Left lobe of liver (tissue), 2 donors: ENCODE results near the gene RAPH1. TPM values are rescaled to one million over a fixed set of nuclear protein-coding genes. Genes with fewer than 3 reads are reported as not detected.

ENCODE experiments used
- ATAC-seq: fragments of 200-7000 bp; cut with Tn5 transposase; one replicate; pipeline ENCODE4 v1.9.1; 2020; ENCODE audit warnings: mild to moderate bottlenecking, moderate library complexity
- DNase-seq: peaks from one replicate; pipeline ENCODE4 v3.0.0-alpha.2; 2020; ENCODE audit warnings: low spot score
- total RNA-seq: library from RNA; stranded (reverse); gene quantifications from one replicate; pipeline ENCODE4 v1.2.1, GENCODE V29; 2021
- donor health status: DM: no; HTN: no; CAD: no; lungs with moderate emphysema.
- donor health status: DM: no; HTN: yes; CAD: no.

Gene RAPH1
- total RNA-seq, 1 donor from 2014 or later: 85.7 TPM

- no peak for DNase-seq
- no peak for ATAC-seq
Measured at GRCh38 chr2:203366639-203367466, 168.2 kb downstream of the RAPH1 start.

GRCh38 chr2:203361922-203362321, 173.2 kb downstream of the RAPH1 start:
- DNase-seq: no peak
- no peak for ATAC-seq

GRCh38 chr2:203361495-203361894, 173.6 kb downstream of the RAPH1 start:
- no peak for DNase-seq
- ATAC-seq: no peak

- ATAC-seq (no peak), DNase-seq (no peak)
Measured at GRCh38 chr2:203360833-203361430, 174.2 kb downstream of the RAPH1 start.

DNA sequence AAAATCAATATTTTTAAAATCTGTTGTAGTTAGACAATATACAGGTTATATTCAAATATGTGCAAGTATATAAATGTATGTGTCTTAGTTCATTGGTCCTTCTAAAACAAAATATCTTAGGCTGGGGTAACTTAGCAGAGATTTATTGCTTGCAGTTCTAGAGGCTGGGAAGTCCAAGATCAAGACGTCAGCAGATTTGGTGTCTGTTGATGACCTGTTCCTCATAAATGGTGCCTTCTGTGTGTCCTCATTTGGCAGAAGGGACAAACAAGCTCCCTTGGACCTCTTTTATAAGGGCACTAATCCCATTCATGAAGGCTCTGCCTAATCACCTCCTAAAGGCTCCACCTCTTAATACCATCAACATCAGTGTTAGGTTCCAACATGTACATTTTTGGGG, 175.7 kb downstream of the RAPH1 start:
- no peak for ATAC-seq

DNA sequence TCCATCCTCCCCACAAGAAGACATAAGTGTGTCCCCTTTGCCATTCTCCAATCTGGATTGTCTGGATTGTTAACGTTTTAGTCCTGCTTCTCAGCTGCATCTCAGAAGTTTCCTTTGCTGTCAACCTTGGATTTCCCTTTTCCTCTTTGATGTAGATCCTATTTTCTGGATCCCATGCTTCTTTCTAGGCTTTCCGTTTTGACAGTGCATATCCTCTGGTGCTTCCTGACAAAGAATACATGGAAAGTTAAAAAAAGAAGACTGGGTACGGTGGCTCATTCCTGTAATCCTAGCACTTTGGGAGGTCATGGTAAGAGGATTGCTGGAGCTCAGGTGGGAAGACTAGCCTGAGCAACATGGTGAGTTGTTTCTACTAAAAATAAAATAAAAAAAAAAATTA, 180.1 kb downstream of the RAPH1 start:
- DNase-seq: no peak
- no peak for ATAC-seq

More for the DNA sequence above, 175.7 kb downstream of the RAPH1 start:
- no peak for DNase-seq

GRCh38 chr2:203352604-203353255, 182.4 kb downstream of the RAPH1 start:
- ATAC-seq (no peak), DNase-seq (no peak)

- no peak for ATAC-seq
Measured at GRCh38 chr2:203347375-203347774, 187.7 kb downstream of the RAPH1 start.

GRCh38 chr2:203346612-203347011, 188.5 kb downstream of the RAPH1 start:
- DNase-seq (no peak), ATAC-seq (no peak)

More at GRCh38 chr2:203347375-203347774, 187.7 kb downstream of the RAPH1 start:
- no peak for DNase-seq

DNA sequence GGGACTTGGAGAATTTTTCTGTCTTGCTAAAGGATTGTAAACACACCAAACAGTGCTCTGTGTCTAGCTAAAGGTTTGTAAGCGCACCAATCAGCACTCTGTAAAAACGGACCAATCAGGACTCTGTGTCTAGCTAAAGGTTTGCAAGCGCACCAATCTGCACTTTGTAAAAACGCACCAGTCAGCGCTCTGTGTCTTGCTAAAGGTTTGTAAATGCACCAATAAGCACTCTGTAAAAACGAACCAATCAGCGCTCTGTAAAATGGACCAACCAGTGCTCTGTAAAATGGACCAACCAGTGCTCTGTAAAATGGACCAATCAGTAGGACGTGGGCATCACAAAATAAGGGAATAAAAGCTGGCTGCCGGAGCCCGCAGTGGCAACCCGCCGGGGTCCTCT, 190.4 kb downstream of the RAPH1 start:
- no peak for ATAC-seq
- no peak for DNase-seq

Other genes with a start within 250 kb of the RAPH1 start
- gene ABI2, start 206.9 kb downstream of the RAPH1 start, total RNA-seq: 7.2 TPM
- gene CD28, start 171.3 kb upstream of the RAPH1 start, total RNA-seq: 1.5 TPM